ENCODE results near the gene TNS4.
"Not testable (repeated sequence)": the region's sequence is repeated elsewhere in the genome, so short reads cannot be mapped to it uniquely, and the experiment has no call there.

Gene TNS4, protein sequence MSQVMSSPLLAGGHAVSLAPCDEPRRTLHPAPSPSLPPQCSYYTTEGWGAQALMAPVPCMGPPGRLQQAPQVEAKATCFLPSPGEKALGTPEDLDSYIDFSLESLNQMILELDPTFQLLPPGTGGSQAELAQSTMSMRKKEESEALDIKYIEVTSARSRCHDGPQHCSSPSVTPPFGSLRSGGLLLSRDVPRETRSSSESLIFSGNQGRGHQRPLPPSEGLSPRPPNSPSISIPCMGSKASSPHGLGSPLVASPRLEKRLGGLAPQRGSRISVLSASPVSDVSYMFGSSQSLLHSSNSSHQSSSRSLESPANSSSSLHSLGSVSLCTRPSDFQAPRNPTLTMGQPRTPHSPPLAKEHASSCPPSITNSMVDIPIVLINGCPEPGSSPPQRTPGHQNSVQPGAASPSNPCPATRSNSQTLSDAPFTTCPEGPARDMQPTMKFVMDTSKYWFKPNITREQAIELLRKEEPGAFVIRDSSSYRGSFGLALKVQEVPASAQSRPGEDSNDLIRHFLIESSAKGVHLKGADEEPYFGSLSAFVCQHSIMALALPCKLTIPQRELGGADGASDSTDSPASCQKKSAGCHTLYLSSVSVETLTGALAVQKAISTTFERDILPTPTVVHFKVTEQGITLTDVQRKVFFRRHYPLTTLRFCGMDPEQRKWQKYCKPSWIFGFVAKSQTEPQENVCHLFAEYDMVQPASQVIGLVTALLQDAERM

GRCh38 chr17:40501499-40501911 lies at the start of gene TNS4:
Gene TNS4 (minus strand): TSS chr17:40501623. CDS start chr17:40496425, 5,198 bp downstream.
- in situ Hi-C loops (cut with HindIII; ENCODE audit: low sequenced_read_pairs), result no loop called here

DNA sequence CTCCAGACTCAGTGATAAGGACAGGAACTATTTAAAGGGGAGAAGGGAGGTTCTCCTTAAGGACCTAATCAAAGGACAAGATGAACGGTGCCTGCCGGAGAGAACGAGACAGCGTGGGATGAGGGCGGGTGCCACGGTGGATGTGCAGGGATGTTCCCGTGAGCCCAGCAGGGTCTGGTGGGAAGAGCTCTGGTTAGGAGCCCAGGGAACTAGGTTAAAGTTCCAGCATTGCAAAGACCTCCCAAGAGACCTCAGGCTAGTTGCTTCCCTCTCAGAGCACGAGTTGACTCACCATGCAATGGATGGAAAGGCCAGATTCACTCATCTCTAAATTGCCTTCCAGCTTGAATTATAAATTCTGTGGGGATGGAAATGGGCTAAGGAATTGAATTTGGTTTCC lies 49.2 kb upstream of the TNS4 start:
- in situ Hi-C loops (cut with HindIII; ENCODE audit: low sequenced_read_pairs), result no loop called here

GRCh38 chr17:40548982-40549685 lies 47.7 kb upstream of the TNS4 start:
- in situ Hi-C loops (cut with HindIII; ENCODE audit: low sequenced_read_pairs), result no loop called here

DNA sequence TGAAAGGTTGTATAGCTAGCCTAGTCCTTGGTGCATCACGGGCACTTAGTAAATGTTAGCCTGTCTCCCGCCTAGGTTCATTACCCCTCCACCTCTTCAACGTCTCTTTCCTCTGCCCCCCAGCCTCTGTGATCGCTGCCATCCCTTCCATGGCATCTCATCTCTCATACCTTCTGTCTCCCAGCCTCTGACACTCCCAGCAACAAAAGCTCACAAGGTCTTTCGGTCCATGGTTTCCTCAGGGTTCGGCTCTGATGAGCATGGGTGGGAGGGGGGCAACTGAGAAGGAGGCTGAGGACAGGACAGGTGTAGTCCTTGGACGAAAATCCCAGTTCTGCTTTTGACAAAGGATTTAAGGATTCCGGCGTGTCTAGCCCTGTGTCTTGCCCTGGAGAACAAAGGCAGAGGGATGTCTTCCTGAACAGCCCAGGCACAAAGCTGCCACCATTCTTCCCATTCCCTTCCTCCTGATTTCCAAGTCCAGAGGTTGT lies 47.1 kb upstream of the TNS4 start:
- in situ Hi-C loops (cut with HindIII; ENCODE audit: low sequenced_read_pairs), result no loop called here

- in situ Hi-C loops (cut with HindIII; ENCODE audit: low sequenced_read_pairs), result no loop called here
Observed at GRCh38 chr17:40547785-40548478, 46.5 kb upstream of the TNS4 start.

DNA sequence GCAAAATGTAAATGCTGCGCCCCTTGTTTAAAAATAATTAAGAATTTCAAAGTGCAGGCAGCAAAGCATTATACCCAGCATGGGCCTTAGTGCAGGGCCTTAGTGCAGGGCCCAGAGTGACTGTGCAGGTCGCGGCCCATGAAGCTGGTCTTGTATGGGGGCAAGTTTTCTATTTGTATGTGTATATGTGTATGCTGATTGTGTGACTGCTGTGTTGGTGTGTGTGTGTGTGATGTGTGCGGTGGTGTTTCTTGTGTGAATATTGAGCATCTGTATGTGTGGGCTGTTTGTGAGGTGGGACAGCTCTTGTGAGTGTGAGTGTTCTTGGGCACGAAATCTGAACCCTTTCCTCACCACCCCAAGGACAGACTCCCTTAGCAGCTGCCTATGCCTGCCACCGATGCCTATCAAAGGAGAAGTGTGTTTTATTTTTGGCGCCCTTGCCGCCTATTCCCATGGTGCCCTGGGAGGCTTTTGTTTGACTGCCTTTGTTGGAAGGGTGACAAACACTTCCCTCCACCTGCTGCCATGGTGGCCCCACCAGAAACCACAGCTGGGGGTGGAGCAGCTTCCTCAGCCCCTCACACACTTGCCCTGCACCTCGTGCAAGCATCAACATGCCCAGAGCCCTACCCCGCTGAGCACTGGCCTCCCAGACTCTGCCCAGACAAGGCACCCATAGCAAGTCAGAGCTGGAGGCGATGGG lies 45.8 kb upstream of the TNS4 start:
- in situ Hi-C loops (cut with HindIII; ENCODE audit: low sequenced_read_pairs), result no loop called here

- in situ Hi-C loops (cut with HindIII; ENCODE audit: low sequenced_read_pairs), result not testable (repeated sequence)
Observed at GRCh38 chr17:40546497-40546896, 45.1 kb upstream of the TNS4 start.

- in situ Hi-C loops (cut with HindIII; ENCODE audit: low sequenced_read_pairs), result no loop called here
Observed at GRCh38 chr17:40545660-40546059, 44.2 kb upstream of the TNS4 start.

DNA sequence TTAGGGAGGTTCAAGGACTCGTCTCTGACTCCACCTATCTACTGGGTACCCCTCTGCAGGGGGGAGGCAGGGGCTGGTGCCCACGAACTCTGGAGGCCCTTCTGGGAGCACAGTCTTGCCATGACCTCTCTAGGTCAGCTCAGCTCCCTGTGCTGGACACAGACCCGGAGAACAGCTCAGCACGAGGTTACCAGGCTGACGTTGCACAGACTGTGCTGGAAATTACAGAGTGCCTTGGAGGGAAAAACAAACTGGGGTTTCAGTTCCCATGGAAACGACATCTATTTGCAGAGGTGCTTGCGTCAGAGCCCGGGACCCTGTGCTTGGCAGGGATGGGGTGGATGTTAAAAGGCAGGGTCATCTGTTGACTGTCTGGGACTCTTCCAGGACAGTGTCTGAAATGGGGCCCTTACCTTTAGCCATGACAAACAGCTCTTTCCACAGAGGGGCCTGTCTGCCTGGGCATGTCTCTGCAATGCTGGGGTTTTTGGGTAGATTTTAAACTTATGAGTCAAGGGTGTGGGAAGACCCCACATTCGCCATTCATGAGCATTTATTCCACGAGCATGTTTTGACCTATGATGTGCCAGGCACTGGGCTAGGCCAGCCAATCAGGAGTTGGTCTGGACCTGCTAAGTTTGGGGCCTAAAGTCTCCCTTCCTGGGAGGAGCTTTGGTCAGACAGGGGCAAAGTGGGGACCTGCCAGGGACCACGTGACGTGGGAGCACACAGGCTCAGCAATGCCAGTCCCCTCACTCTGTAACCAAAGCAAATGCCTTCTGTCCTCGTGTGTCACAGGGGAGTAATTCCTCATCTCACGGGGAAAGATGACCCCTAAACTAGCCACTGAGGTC lies 41.4 kb upstream of the TNS4 start:
- in situ Hi-C loops (cut with HindIII; ENCODE audit: low sequenced_read_pairs), result no loop called here

- in situ Hi-C loops (cut with HindIII; ENCODE audit: low sequenced_read_pairs), result no loop called here
Observed at GRCh38 chr17:40541873-40542557, 40.6 kb upstream of the TNS4 start.

GRCh38 chr17:40541060-40541872 lies 39.8 kb upstream of the TNS4 start:
- in situ Hi-C loops (cut with HindIII; ENCODE audit: low sequenced_read_pairs), result no loop called here

DNA sequence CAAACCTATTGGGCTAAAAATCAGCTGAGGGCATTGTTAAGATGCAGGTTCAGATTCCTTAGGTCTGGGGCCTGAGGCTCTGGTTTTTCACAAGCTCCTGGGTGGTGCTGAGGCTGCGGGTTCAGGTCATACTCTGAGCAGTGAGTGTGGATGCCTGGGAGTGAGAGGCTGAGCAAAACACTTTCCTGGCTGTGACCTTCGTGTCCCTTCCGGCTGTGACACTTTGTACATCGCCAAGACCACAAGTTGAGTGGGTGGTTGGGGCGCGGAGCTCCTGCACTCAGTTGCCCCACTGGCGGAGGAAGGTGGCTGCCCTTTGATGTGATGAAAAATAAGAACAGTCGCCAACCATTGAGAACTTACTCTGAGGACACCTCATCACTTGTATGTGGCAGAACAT lies 39.0 kb upstream of the TNS4 start:
- in situ Hi-C loops (cut with HindIII; ENCODE audit: low sequenced_read_pairs), result no loop called here

GRCh38 chr17:40539711-40540411 lies 38.4 kb upstream of the TNS4 start:
- in situ Hi-C loops (cut with HindIII; ENCODE audit: low sequenced_read_pairs), result no loop called here

GRCh38 chr17:40538936-40539705 lies 37.7 kb upstream of the TNS4 start:
- in situ Hi-C loops (cut with HindIII; ENCODE audit: low sequenced_read_pairs), result no loop called here

DNA sequence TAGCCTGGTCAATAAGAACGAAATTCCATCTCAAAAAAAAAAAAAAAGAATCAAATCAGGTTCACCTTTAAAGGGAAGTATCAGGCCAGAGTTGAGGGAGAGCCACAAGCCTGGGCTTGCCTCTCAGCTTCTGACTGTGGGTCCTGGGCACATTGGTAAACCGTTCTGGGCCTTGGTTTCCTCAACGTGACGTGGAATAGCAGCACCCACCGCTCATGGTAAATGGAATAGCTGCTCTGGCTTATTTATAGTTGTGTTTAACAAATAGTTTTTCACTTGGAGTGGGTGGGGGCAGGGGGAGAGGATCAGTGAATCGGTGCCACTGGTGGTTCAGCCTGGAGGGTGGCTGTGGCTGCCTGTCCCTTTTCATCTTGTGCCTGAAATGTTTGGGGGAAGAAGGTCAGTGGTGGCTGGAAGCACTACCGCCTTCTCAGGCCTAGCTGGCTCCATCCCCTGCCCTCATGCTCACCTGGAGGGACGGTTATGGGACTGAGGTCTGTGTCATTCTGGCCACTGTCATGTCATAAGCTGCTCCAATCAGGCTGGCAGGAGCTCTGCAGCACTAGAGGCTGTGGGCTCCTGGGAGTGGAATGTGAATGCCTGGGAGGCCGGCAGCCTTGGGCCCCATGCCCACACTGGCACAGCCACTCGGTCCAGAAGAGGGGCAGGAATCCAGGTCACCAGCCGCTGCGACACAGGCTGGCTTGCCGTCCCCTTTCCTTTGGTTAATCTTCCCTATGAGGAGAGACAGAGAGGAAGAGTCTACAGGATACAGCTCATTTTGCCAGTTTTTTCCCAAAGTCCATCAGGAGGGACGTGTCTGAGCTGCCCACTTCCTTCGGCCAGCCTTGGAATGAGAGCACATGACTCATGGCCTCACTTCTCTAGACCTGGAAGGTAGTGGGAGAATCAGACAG lies 36.9 kb upstream of the TNS4 start:
- in situ Hi-C loops (cut with HindIII; ENCODE audit: low sequenced_read_pairs), result no loop called here
